ENCODE measurements around the gene CADM1.

DNA sequence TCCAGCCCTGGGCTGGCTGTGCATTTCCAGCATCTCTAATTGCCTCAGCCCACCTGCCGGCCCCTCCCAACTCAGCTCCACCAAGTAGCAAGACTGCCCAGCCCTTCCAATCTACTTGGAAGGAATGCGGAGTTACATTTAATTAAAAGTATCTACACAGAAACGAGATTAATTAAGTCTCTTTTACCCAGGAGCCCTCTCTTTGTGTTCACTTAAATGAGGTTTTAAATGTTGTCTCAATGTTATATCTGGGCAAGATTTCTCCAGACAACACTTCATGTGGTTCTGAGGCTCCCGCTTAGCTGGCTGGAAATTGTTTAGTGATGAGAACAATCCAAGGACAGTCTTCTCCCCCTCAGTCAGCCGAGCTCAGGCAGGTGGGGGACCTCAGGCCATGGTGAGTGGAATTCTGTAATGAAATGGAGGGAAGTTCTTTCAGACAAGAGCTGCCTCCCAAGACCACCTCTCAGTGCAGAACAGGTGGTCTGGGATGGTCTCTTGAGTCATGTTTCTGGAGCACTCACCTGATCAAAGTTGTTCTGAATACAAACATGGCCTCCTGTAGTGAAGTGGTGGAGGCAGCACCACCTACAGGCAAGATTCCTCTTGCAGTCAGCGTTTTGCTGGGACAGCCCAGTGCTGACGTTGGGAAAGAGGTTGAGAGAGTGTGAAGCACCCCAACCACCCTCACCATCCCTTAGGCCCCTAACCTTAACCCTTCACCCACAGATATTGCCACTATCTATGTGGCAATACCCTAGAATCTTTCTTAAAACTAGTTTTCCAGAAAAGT is 371.6 kb downstream of the CADM1 start:
- TF ChIP-seq, protein P1, sequence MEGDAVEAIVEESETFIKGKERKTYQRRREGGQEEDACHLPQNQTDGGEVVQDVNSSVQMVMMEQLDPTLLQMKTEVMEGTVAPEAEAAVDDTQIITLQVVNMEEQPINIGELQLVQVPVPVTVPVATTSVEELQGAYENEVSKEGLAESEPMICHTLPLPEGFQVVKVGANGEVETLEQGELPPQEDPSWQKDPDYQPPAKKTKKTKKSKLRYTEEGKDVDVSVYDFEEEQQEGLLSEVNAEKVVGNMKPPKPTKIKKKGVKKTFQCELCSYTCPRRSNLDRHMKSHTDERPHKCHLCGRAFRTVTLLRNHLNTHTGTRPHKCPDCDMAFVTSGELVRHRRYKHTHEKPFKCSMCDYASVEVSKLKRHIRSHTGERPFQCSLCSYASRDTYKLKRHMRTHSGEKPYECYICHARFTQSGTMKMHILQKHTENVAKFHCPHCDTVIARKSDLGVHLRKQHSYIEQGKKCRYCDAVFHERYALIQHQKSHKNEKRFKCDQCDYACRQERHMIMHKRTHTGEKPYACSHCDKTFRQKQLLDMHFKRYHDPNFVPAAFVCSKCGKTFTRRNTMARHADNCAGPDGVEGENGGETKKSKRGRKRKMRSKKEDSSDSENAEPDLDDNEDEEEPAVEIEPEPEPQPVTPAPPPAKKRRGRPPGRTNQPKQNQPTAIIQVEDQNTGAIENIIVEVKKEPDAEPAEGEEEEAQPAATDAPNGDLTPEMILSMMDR (IDR thresholded peaks at IDR 0.05; ENCODE audit: low read length), result no peak
- TF ChIP-seq EZH2phosphoT487 (IDR thresholded peaks at IDR 0.05; ENCODE audit: low read length) (no peak), EZH2 (optimal IDR thresholded peaks at IDR 0.05; ENCODE audit: low read depth, low read length) (no peak)
